Right atrium auricular region (tissue), 2 donors: ENCODE results near the gene PTPRN2. TPM values are rescaled to one million over a fixed set of nuclear protein-coding genes. Genes with fewer than 3 reads are reported as not detected.

Experiments used
- DNase-seq: peaks from one replicate; pipeline ENCODE4 v3.0.0-alpha.2; 2019; ENCODE audit warnings: low spot score
- H3K27ac ChIP-seq, 2 donors: fragments of 200-600 bp; sonication (generic); 1 replicate in 1 of 2; 2 replicates in 1 of 2; pipeline ENCODE4 v1.5.1; 2016 to 2019
- H3K27me3 ChIP-seq, 2 donors: fragments of 200-600 bp; sonication (generic); one replicate each; pipeline versions ENCODE4 v1.5.1 to v1.6.0; 2017 to 2019
- H3K36me3 ChIP-seq: fragments of 200-600 bp; sonication (generic); one replicate; pipeline ENCODE4 v1.5.1; 2016
- H3K4me1 ChIP-seq, 2 donors: fragments of 200-600 bp; sonication (generic); one replicate each; pipeline versions ENCODE4 v1.5.1 to v1.6.0; 2017 to 2019
- H3K4me3 ChIP-seq, 2 donors: fragments of 200-600 bp; sonication (generic); 1 replicate in 1 of 2; 2 replicates in 1 of 2; pipeline ENCODE4 v1.5.1; 2017 to 2019; ENCODE audit warnings: mild to moderate bottlenecking in 1 of 2, moderate library complexity in 1 of 2
- H3K9me3 ChIP-seq, 2 donors: fragments of 200-600 bp; sonication (generic); one replicate each; pipeline ENCODE4 v1.5.1; 2019
- total RNA-seq, 2 donors: library from RNA; depleted of rRNA; stranded (reverse); fragments of >200 nt; gene quantifications; one replicate each; pipeline ENCODE4 v1.1.0, GENCODE V29; 2016
- TF ChIP-seq, protein P1 (sequence below), 2 donors: fragments of 200-600 bp; sonication (generic); IDR thresholded peaks; one replicate each; pipeline ENCODE4 v1.5.1; 2019; ENCODE audit warnings: antibody characterized with exemption in 2 of 2

The PTPRN2 gene
- total RNA-seq, 2 donors from 2014 or later: 2.6 to 2.7 TPM

GRCh38 chr7:157789942-157790341 lies 797.7 kb downstream of the PTPRN2 start:
- TF ChIP-seq, protein P1, sequence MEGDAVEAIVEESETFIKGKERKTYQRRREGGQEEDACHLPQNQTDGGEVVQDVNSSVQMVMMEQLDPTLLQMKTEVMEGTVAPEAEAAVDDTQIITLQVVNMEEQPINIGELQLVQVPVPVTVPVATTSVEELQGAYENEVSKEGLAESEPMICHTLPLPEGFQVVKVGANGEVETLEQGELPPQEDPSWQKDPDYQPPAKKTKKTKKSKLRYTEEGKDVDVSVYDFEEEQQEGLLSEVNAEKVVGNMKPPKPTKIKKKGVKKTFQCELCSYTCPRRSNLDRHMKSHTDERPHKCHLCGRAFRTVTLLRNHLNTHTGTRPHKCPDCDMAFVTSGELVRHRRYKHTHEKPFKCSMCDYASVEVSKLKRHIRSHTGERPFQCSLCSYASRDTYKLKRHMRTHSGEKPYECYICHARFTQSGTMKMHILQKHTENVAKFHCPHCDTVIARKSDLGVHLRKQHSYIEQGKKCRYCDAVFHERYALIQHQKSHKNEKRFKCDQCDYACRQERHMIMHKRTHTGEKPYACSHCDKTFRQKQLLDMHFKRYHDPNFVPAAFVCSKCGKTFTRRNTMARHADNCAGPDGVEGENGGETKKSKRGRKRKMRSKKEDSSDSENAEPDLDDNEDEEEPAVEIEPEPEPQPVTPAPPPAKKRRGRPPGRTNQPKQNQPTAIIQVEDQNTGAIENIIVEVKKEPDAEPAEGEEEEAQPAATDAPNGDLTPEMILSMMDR (IDR thresholded peaks at IDR 0.05): no peak
- DNase-seq: no peak
- Histone ChIP-seq H3K27ac (no peak overlapping the region), H3K9me3 (no peaks in the 10 kb centered on the region), H3K36me3 (no peaks in the 10 kb centered on the region), H3K4me3 (no peak overlapping the region), H3K27me3 (no peaks in the 10 kb centered on the region), H3K4me1 (no peaks in the 10 kb centered on the region)

DNA sequence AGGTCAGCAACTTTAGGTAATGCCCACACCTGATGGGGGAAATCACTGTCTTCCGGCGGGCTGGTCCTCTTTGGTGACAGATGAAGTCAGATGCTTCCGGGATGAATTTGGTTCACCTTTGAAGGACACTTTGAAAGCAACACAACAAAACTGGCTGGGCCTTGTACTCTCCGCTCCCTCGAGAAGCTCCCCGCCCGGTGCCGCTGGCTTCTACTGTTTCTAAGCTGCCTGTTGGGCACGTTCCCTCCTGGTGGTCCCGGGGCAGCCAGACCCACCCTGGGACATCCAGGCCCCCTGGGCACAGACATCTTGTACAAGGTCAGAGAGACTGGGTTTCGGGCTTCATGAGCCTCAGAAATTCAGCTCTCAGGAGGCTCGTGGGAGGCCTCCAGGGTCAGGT lies 798.5 kb downstream of the PTPRN2 start:
- Histone ChIP-seq H3K4me3 (no peak overlapping the region), H3K36me3 (no peaks in the 10 kb centered on the region), H3K9me3 (no peaks in the 10 kb centered on the region), H3K4me1 (no peaks in the 10 kb centered on the region), H3K27ac (no peak overlapping the region), H3K27me3 (no peaks in the 10 kb centered on the region)
- TF ChIP-seq, protein P1 (IDR thresholded peaks at IDR 0.05): no peak
- no peak for DNase-seq

DNA sequence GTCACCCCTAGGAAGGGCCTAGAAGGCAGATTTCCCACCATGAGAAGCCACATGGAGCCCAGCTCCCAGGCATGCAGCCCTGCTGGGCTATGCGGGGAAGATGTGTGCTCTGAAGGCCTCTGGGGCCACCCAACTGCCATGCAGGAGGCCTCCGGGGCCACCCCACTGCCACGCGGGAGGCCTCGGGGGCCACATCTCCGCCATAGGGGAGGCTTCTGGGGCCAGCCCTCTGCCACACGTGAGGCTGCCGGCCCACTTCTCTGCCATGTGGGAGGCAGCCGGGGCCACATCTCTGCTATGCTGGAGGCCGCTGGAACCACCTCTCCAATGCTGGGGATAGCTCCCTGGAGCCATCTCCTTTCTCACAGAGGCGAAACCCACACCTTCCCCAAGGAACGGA lies 799.0 kb downstream of the PTPRN2 start:
- H3K36me3 ChIP-seq: no peaks in the 10 kb centered on the region
- no peak overlapping the region for H3K27ac ChIP-seq
- no peaks in the 10 kb centered on the region for H3K4me1 ChIP-seq
- no peak overlapping the region for H3K4me3 ChIP-seq
- no peaks in the 10 kb centered on the region for H3K27me3 ChIP-seq
- H3K9me3 ChIP-seq: no peaks in the 10 kb centered on the region
- TF ChIP-seq, protein P1 (IDR thresholded peaks at IDR 0.05): no peak
- DNase-seq: no peak

GRCh38 chr7:157787275-157787701 lies 800.3 kb downstream of the PTPRN2 start:
- no peaks in the 10 kb centered on the region for H3K36me3 ChIP-seq
- H3K9me3 ChIP-seq: no peaks in the 10 kb centered on the region
- H3K4me3 ChIP-seq: no peak overlapping the region
- H3K27me3 ChIP-seq: no peaks in the 10 kb centered on the region
- TF ChIP-seq, protein P1 (IDR thresholded peaks at IDR 0.05): no peak
- no peak for DNase-seq
- H3K4me1 ChIP-seq: no peaks in the 10 kb centered on the region
- H3K27ac ChIP-seq: no peak overlapping the region

DNA sequence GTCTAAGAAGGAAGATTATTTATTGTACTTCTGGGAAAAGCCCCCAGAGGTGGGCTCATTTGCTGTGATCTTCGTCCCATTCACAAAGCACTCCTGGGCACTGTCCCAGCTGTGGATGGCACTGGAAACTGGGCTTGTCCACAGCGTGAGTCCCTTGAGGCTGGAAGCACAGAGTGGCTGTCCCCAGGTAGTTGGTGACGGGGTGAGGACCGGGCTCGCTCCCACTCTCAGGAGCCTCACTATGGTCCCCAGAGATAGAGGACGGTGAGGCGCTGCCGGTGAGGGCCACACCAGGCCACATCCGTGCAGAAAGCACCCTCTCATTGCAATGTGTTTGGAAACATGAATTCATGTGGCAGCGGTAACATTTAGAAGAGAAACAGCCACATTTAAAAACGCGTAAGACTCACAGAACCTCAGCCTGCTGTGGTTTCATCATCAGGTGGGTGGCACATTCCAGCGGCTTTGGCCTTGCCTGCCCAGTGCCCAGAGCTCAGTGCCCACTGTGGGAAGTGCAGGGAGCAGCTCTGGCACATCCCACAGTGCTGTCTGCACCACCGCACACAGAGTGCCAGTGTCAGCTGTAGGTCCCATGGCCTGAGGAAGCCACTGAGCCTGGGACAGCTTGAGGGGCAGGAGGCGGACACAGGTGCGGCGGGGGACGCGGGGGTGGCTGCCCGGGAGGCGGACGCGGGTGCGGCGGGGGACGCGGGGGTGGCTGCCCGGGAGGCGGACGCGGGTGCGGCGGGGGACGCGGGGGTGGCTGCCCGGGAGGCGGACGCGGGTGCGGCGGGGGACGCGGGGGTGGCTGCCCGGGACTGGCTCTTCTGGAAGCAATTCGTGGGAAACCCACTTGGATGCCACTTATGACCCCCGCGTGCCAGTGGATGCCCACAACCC lies 801.0 kb downstream of the PTPRN2 start:
- DNase-seq: no peak
- TF ChIP-seq, protein P1 (IDR thresholded peaks at IDR 0.05): no peak

More for the DNA sequence above, 801.0 kb downstream of the PTPRN2 start:
- Histone ChIP-seq H3K27me3 (no peaks in the 10 kb centered on the region), H3K9me3 (no peaks in the 10 kb centered on the region), H3K27ac (no peak overlapping the region), H3K4me1 (no peaks in the 10 kb centered on the region), H3K36me3 (no peaks in the 10 kb centered on the region), H3K4me3 (no peak overlapping the region)
